Endothelial cell of umbilical vein (primary cell): ENCODE data around the gene C16orf74. TPM values are rescaled to one million over a fixed set of nuclear protein-coding genes. Genes with fewer than 3 reads are reported as not detected.

Experiments used
- BruUV-seq: library from RNA; stranded (reverse); fragments of 400-500 nt; replicated peaks from 2 replicates; lab custom pipeline; 2021; lab: Mats Ljungman, UMichigan
- CTCF ChIA-PET: fragments of 300-600, 350-600 bp; sonication (Branson Sonifier 250); formaldehyde crosslinking; loops from one replicate; lab custom pipeline; 2021; ENCODE audit warnings: antibody characterized with exemption, inconsistent platforms; lab: Charles Lee
- POLR2A ChIA-PET: fragments of 300-600, 350-600 bp; sonication (Branson Sonifier 250); formaldehyde crosslinking; loops from one replicate; lab custom pipeline; 2021; ENCODE audit warnings: antibody characterized with exemption, inconsistent platforms; lab: Charles Lee
- DNase-seq: peaks from one replicate; pipeline ENCODE4 v3.0.0-alpha.2; 2011; ENCODE audit warnings: low read depth, low spot score
- FAIRE-seq: peaks from 2 replicates; lab custom pipeline; 2011; peaks lifted over from hg19 to GRCh38; lab: Jason Lieb, UNC
- H2AFZ ChIP-seq: 2 replicates; pipeline ENCODE4 v1.6.0; 2012; ENCODE audit warnings: low read depth, low read length, control low read depth, inconsistent platforms
- H3K27ac ChIP-seq: 2 replicates; pipeline ENCODE4 v1.5.1; 2011; ENCODE audit warnings: low read depth, mild to moderate bottlenecking, control low read depth, low read length, moderate library complexity; ENCODE audit not compliant: insufficient read depth
- H3K27me3 ChIP-seq, 2 experiments: 2 replicates each; pipeline versions ENCODE4 v1.6.0 to v1.6.1; 2011; ENCODE audit warnings: low read length in 2 of 2, mixed read lengths in 1 of 2; ENCODE audit not compliant: control insufficient read depth in 2 of 2, insufficient read depth in 2 of 2
- H3K36me3 ChIP-seq, 2 experiments: 2 replicates in 1 of 2; 3 replicates in 1 of 2; pipeline ENCODE4 v1.5.1; 2011; ENCODE audit warnings: low read length in 2 of 2, mild to moderate bottlenecking in 1 of 2, moderate library complexity in 1 of 2; ENCODE audit not compliant: control insufficient read depth in 2 of 2, insufficient read depth in 2 of 2; ENCODE audit errors: extremely low read depth in 1 of 2
- H3K4me1 ChIP-seq: 3 replicates; pipeline ENCODE4 v1.5.1; 2011; ENCODE audit warnings: mild to moderate bottlenecking, low read length; ENCODE audit not compliant: control insufficient read depth, insufficient read depth; ENCODE audit errors: extremely low read depth
- H3K4me2 ChIP-seq: 2 replicates; pipeline ENCODE4 v1.6.1; 2011; ENCODE audit warnings: low read length, control low read depth, mixed read lengths; ENCODE audit not compliant: insufficient read depth
- H3K4me3 ChIP-seq, 3 experiments: fragments of 200-600 bp in 1 of 3; sonication (generic), shearing (Covaris generic) in 1 of 3; replicated peaks in 1 of 3; 2 replicates each; pipeline ENCODE4 v1.5.1; 2011 to 2016; ENCODE audit warnings: control low read depth in 3 of 3, low read length in 3 of 3, mild to moderate bottlenecking in 2 of 3, inconsistent platforms in 1 of 3, low read depth in 1 of 3, moderate library complexity in 1 of 3; ENCODE audit not compliant: insufficient read depth in 1 of 3
- H3K79me2 ChIP-seq: 2 replicates; pipeline ENCODE4 v1.6.0; 2012; ENCODE audit warnings: low read length, inconsistent platforms; ENCODE audit not compliant: control insufficient read depth, insufficient read depth
- H3K9ac ChIP-seq: replicated peaks from 2 replicates; pipeline ENCODE3; 2011; ENCODE audit warnings: low read length, control low read depth; ENCODE audit not compliant: insufficient read depth; ENCODE audit errors: extremely low read depth
- H3K9me1 ChIP-seq: replicated peaks from 3 replicates; pipeline ENCODE4 v1.6.0; 2011; ENCODE audit warnings: mild to moderate bottlenecking, low read length; ENCODE audit not compliant: control insufficient read depth, insufficient read depth; ENCODE audit errors: extremely low read depth
- H3K9me3 ChIP-seq: replicated peaks from 2 replicates; pipeline ENCODE4 v1.5.1; 2012; ENCODE audit warnings: low read length, inconsistent platforms; ENCODE audit not compliant: control insufficient read depth, insufficient read depth
- H4K20me1 ChIP-seq: replicated peaks from 2 replicates; pipeline ENCODE3; 2011; ENCODE audit warnings: mild to moderate bottlenecking, low read length; ENCODE audit not compliant: control insufficient read depth, insufficient read depth; ENCODE audit errors: extremely low read depth
- CTCF ChIP-seq, 2 donors: IDR thresholded peaks; 1 replicate in 1 of 2; 2 replicates in 1 of 2; pipeline ENCODE4 v1.5.1; 2011; ENCODE audit warnings: low read length in 2 of 2, mild to moderate bottlenecking in 2 of 2, moderate library complexity in 2 of 2, control low read depth in 1 of 2, inconsistent platforms in 1 of 2, low read depth in 1 of 2; ENCODE audit not compliant: insufficient read depth in 1 of 2; ENCODE audit errors: extremely low read depth in 1 of 2
- EZH2 ChIP-seq: IDR thresholded peaks from 2 replicates; pipeline ENCODE4 v1.6.1; 2012; ENCODE audit warnings: borderline replicate concordance, low read depth, mild to moderate bottlenecking, moderate library complexity, low read length, inconsistent platforms; ENCODE audit not compliant: severe bottlenecking
- FOS ChIP-seq: IDR thresholded peaks from 2 replicates; pipeline ENCODE4 v1.6.1; 2011; ENCODE audit warnings: mild to moderate bottlenecking, low read length, moderate library complexity, borderline replicate concordance; ENCODE audit not compliant: insufficient read depth
- GATA2 ChIP-seq: IDR thresholded peaks from 2 replicates; pipeline ENCODE4 v1.7.0; 2011; ENCODE audit warnings: low read depth, mild to moderate bottlenecking, moderate library complexity, mixed read lengths, low read length; ENCODE audit not compliant: insufficient read length, insufficient read depth
- JUN ChIP-seq: IDR thresholded peaks from 2 replicates; pipeline ENCODE4 v1.6.1; 2011; ENCODE audit warnings: borderline replicate concordance, low read depth; ENCODE audit not compliant: insufficient read length, insufficient read depth
- MAX ChIP-seq: IDR thresholded peaks from 2 replicates; pipeline ENCODE4 v1.6.1; 2011; ENCODE audit not compliant: insufficient read depth, insufficient read length
- MYC ChIP-seq: IDR thresholded peaks from one replicate; pipeline ENCODE4 v1.6.1; 2011; ENCODE audit warnings: mild to moderate bottlenecking, low read depth, low read length
- POLR2A ChIP-seq: IDR thresholded peaks from 2 replicates; pipeline ENCODE4 v1.6.1; 2012; ENCODE audit warnings: low read depth, mild to moderate bottlenecking, control low read depth, low read length
- POLR2AphosphoS5 ChIP-seq: IDR thresholded peaks from 2 replicates; pipeline ENCODE4 v1.6.1; 2012; ENCODE audit warnings: low read depth, mild to moderate bottlenecking, control low read depth, low read length, moderate library complexity; ENCODE audit not compliant: insufficient read depth
- dilution Hi-C: fragments of 300-500 bp; cut with MboI; formaldehyde crosslinking; loops from one replicate; pipeline ENCODE4 v1.15.0; 2019; ENCODE audit warnings: low sequenced_read_pairs; ENCODE audit not compliant: extremely low pct_ligation_motif_present
- intact Hi-C: fragments of 100-400 bp; cut with micrococcal nuclease; formaldehyde crosslinking; loops from one replicate; pipeline ENCODE4 v1.10.0; 2022
- polyA plus RNA-seq, 4 experiments: library from polyadenylated mRNA; depleted of rRNA in 3 of 4; stranded (reverse) in 3 of 4; unstranded in 1 of 4; fragments of >200 nt; gene quantifications; 2 replicates each; pipeline versions ENCODE4 v1.2.1 to v1.2.3, GENCODE V29; 2011 to 2012; ENCODE audit warnings: missing spikeins in 1 of 4
- total RNA-seq: library from RNA; stranded (reverse); gene quantifications from 2 replicates; pipeline ENCODE4 v1.2.3, GENCODE V29; 2021

Gene C16orf74
- total and polyA plus RNA-seq, 2 donors (not counting 3 experiments of a cell fraction or from before 2014, with no cell fraction given), result 12.1 to 38.7 TPM

GRCh38 chr16:85670840-85671239 lies 80.1 kb downstream of the C16orf74 start:
- Histone ChIP-seq H4K20me1 (no peaks in the 10 kb centered on the region), H3K4me3 (no peak overlapping the region), H2AFZ (no peak overlapping the region), H3K4me1 (peaks cover 14% of the 10 kb centered on the region), H3K79me2 (no peaks in the 10 kb centered on the region), H3K9me3 (no peaks in the 10 kb centered on the region), H3K4me2 (no peak overlapping the region), H3K36me3 (peaks cover 0 to 3% of the 10 kb centered on the region in 2 experiments), H3K27ac (no peak overlapping the region), H3K27me3 (no peaks in the 10 kb centered on the region), H3K9me1 (no peaks in the 10 kb centered on the region), H3K9ac (no peak overlapping the region)
- dilution Hi-C loops, result no loop called here
- TF ChIP-seq CTCF (IDR thresholded peaks at IDR 0.05; ENCODE audit: extremely low read depth in 1 of 2, insufficient read depth in 1 of 2, low read depth in 1 of 2, low read length in 2 of 2), result no peak
- no peak for TF ChIP-seq FOS
- no peak for TF ChIP-seq POLR2A
- TF ChIP-seq JUN, result no peak
- TF ChIP-seq MYC, result no peak
- TF ChIP-seq POLR2AphosphoS5, result no peak
- TF ChIP-seq EZH2, result no peak
- TF ChIP-seq GATA2, result no peak
- TF ChIP-seq MAX, result no peak
- no peak for FAIRE-seq
- ChIA-PET POLR2A (no interaction called here), CTCF (interaction anchor here (1.7 kb wide), 1 partner anchor 14 kb away, joined by 3 read pairs; no protein-coding TSS in a partner anchor)
- DNase-seq, result no peak
- intact Hi-C loops, result no loop called here
- BruUV-seq, result no TSS peak
